ENCODE data around the gene MCL1. TPM values are rescaled to one million over a fixed set of nuclear protein-coding genes. Genes with fewer than 3 reads are reported as not detected.

Gene MCL1
- total RNA-seq, result 113 TPM

DNA sequence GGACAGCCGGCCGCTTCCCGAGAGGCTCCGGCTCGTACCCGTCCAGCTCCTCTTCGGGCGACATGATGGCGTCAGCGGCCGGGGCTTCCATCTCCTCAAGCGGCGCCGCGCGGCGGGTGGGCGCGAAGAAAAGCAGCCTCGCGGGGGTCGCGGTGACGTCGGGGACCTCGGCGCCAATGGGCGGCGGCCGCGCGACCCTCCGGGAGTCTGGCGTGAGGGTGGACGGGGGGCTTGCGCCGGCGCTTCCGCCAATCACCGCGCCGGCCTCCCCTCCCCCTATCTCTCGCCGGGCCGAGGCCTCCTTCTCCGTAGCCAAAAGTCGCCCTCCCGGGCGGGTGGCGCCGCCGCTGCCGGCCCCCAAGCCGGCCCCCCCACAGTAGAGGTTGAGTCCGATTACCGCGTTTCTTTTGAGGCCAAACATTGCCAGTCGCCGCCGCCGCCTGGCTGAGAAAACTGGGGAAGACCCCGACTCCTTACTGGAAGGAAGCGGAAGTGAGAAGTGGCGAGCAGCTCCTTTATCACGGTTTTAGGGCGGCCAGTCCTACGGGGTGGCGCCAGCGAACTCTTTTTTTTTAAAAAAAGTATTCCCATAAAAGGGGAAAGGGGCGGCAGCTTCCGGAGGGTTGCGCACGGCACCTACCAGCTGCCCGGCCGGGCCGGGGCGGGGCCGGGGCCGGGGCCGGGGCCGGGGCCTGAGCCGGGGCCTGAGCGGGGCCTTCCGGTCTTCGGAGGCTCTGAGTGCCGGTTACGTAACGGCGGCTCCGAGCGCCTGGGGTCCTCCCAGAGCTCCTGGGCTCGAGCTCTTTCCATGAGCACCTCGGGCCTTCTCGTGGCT lies at the start of gene MCL1:
Gene MCL1, minus strand, starts transcription at position 501 of the 835 bp plus-strand sequence. Its CDS starts 80 bp downstream, at position 421.

DNA sequence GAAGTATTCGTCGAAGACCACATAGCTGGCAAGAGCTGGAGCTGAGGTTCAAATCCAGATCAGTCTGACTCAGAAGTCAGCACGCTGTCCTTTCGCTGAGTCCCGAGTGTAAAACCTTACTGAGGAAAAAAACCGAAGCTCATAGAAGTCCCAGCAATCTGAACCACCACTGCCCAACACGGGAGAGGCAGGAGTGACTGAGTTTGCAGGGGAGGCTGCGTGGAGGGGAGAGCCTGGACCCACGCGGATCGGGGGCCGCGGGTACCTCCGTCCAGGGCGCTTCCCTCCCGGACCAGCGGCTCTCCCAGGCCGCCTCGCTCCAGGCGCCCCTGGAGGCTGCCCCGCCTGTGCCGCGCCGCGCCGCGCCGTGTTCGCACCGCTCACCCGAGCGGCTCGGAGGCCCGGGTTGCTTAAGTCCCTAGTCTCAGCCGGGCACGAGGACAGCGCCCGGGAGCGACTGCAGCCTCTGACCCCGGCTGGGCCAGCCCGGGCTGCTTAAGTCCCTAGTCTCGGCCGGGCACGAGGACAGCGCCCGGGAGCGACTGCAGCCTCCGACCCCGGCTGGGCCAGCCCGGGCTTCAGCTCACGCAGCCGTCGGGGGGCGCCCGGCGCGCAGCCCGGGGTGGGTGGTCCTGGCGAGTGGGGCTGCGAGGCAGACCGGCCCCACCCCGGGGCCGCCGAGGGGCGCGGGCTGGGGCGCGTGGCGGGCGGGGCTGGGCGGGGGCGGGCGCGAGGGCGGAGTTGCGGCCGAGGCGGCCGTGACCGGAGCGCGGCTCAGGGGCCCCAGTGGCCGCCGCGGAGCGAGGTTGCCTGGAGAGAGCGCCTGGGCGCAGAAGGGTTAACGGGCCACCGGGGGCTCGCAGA lies 30.5 kb downstream of the MCL1 start, which contains the start of gene ADAMTSL4:
Gene ADAMTSL4, plus strand, starts transcription at position 777 of the 864 bp plus-strand sequence. CDS start 2,881 bp downstream, outside the sequence.

Small RNAs within 50 kb of the gene (small RNA-seq; reads per million reads assigned to genes)
- not detected for gene MIR4257 (ENCODE audit: low replicate concordance)
- gene RF00015 (ENCODE audit: low replicate concordance), result not detected
- not detected for gene RF00561 (ENCODE audit: low replicate concordance)
- not detected for gene RN7SL473P (ENCODE audit: low replicate concordance)
- gene RN7SL600P (ENCODE audit: low replicate concordance), result not detected

Other genes with a start within 250 kb of the MCL1 start
- gene RPRD2, start 215.5 kb downstream of the MCL1 start, total RNA-seq, result 32.9 TPM
- 31.3 TPM for gene TARS2, start 92.2 kb downstream of the MCL1 start, total RNA-seq
- 2.8 TPM for gene ECM1, start 71.5 kb downstream of the MCL1 start, total RNA-seq
- 1.9 TPM for gene FALEC, start 63.9 kb downstream of the MCL1 start, total RNA-seq
- 0.31 TPM for gene ADAMTSL4, start 30.2 kb downstream of the MCL1 start, total RNA-seq
- 132 TPM for gene ENSA, start 50.0 kb upstream of the MCL1 start, total RNA-seq
- 6.3 TPM for gene GOLPH3L, start 117.5 kb upstream of the MCL1 start, total RNA-seq
- 0.63 TPM for gene HORMAD1, start 141.3 kb upstream of the MCL1 start, total RNA-seq
- gene CTSS, start 186.2 kb upstream of the MCL1 start, total RNA-seq, result 4.4 TPM
- 5.3 TPM for gene CTSK, start 228.7 kb upstream of the MCL1 start, total RNA-seq